HG03521 (cell line): ENCODE measurements around the gene PUM1.
"Not testable (repeated sequence)": the region's sequence is repeated elsewhere in the genome, so short reads cannot be mapped to it uniquely, and the experiment has no call there.

Source experiments
- ATAC-seq: cut with Tn5 transposase; IDR thresholded peaks from one replicate; pipeline ENCODE4 v1.9.1; 2021; ENCODE audit warnings: mild to moderate bottlenecking, moderate library complexity; ENCODE audit not compliant: unreplicated experiment

PUM1 gene

DNA sequence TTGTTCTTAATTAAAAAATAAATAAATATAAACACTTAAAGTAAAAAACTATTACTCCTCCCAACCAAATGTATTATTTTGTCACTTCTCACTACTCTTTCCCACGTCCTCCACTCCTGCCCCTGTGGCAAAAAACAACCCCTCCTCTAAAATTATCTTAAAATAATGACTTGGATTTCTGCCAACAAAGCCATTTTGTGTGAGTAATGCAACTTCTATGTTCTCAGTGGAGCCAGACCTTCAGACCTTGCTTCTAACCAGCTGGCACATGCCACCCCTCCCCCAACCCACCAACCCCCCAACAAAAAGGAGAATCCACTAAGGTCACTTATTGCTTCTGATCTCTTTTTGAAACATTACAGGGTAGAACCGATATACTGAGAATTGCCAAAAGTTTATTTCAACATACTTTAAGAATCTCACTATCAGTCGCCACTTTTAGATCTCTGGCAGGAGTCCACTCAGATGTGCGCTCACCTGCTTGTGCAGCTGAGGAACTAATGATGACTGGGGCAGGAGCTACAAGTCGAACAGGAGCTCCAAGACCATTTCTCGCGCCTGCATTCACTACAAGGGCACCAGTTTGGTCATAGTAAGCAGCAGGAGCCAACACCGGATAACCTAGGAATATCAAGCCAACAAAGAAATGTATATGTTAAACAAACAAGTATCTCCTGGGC lies 98.7 kb downstream of the PUM1 start:
- no peak for ATAC-seq

DNA sequence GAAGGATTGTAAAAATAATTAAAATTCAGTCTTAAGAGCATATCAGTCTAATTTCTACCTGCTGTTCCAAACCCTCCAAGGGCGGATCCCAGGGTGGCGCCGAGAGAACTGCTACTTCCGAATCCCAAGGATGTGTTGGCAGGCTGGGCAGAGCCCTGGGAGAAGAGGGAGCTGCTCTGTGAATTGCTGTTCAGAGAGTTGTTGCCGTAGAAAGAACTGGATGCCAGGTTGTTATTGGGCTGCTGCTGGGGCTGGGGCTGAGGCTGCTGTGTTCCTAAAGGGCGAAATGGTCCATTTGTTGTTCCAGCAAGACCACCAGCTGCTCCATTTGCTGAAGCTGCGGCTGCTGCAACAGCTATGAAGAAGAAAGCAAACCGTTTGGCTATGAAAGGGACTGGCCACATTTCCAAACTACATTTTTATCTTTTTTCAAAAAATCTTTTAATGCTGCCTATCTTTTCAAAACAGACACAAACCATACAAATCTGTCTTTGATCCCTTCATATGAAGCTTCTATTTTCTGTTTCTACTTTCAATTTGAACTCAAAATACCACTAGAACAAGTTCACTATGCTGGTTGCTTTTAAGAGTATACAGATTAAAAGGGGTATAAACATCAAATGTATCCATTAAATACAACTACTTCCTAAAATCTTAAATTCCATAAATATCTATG lies 99.5 kb downstream of the PUM1 start:
- ATAC-seq = no peak

DNA sequence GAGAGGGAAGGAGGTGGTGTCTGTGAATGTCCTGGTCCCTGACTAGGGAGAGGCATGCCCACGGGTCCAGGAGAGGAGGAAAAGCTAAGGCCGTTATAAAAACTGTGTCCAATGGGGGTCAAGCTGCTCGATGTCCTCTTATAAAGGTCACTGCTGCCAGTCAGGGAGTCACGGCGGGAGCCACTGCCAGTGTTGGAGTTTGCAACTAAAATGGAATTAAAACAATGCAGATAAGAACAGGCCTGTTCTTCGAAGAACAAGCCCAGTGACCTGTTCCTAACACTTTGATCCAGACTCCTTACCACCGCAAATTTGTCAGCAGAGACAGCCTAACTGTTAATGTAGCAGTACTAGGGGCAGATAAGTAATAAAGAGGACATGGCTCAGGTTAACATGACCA lies 100.8 kb downstream of the PUM1 start:
- no peak for ATAC-seq

DNA sequence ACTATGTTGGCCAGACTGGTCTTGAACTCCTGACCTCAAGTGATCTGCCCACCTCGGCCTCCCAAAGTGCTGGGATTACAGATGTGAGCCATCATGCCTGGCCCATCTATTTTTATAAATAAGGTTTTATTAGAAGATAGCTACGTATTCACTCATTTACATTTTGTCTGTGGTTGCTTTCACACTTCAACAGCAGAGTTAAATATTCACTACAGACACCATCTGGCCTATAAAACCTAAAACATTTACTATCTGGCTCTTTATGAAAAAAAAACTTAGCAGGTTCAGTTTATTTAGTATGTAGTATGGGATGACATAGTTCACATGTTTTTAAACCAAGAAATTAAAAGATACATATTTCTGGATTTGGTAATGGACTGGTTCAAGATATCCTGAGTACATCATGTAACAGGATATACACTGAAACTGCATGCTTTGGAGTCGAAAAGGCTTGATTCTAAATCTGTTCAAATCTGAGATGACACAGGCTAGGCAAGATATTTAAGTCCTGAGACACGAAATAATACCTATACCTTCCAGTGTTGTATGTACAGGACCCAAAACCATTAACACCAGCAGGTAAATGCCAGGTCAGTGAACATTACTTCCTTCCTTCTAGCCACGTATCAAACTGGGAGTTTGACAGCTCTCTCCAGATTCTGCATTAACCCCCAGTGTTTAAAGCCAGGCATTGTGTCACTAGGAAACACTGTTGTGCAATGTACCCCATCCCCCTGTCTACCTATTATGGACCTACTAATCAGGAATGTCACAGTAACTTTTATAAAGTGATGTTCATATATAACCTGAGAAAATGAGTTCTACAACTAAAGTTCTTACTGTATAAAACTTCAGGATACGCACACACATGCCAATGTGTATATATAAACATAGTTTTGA lies 102.7 kb downstream of the PUM1 start:
- ATAC-seq = no peak

- ATAC-seq = no peak
Measured at GRCh38 chr1:30957560-30958222, 107.8 kb downstream of the PUM1 start.

DNA sequence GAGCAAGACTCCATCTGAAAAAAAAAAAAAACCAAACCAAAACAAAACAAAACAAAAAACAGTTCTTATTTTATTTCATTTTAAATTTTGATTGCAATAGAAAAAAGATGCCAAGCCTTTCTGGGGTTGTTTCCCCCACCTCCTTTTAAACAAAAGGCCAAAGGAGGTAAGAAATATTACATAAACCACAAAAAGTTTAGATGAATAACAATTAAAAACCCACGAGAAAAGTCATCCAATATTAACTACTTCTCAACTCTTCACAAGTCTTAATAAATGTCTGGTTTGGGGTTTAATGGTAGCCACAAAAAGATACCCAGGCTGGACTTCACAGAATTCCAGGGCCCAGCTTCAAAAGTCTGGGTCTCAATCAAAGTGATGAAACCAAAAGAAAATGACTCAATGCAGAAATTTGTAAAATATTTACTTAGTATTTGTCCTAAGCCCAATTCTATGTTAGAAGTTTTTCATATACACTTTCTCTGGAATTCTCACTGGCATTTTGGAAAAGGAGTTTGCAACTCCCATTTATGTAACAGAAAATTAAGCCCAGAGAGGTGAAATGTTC lies 110.0 kb downstream of the PUM1 start:
- ATAC-seq = no peak

- no peak for ATAC-seq
Measured at GRCh38 chr1:30953685-30954084, 111.8 kb downstream of the PUM1 start.

GRCh38 chr1:30952098-30952497 lies 113.4 kb downstream of the PUM1 start:
- no peak for ATAC-seq

DNA sequence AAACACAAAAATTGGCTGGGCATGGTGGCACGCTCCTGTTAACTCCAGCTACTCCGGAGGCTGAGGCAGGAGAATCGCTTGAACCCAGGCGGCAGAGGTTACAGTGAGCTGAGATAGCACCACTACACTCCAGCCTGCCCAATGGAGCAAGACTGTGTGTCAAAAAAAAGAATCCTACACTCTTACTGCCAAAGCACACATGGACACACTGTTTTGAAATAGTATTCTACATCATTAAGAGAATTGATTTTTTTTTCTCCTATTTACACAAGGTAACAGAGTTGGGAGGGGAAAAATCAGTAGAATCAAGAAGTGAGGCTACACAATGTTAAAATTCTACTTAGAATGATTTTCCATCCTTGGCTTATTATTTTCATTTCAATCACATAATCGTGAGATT lies 114.8 kb downstream of the PUM1 start:
- no peak for ATAC-seq

GRCh38 chr1:30950053-30950452 lies 115.5 kb downstream of the PUM1 start:
- no peak for ATAC-seq

GRCh38 chr1:30949487-30949838 lies 116.1 kb downstream of the PUM1 start:
- not testable (repeated sequence) for ATAC-seq

DNA sequence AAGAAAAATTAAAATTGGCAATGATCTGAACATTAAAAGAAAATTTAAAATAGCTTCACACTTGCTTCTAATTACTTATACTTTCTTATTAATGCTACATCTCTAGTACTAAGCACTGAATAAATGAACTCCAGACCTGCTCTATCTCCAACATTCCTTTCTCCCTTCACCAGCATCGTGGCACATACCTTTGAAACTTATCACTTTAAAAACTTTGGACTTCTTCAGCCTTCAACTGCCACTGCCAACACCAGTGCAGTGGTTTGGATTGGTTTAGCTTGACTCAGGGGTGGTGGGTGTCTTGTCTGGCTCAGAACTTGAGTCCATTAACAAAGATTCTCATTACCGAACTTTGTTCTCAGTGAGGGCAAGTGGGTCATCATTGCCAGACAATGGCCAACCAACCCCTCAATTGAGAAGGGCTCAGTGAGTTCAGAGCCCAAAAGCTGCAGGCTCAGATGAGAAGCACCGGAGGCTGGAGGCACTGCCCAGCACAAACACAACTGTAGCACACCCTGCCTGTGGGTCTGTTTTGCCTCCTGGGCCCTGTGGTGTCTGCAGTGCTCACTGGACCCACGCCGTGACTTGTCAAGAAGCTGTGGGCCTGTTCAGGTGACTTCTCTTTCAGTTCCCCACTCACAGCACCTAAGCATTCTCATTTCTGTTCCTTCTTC lies 116.6 kb downstream of the PUM1 start:
- ATAC-seq = not testable (repeated sequence)

- ATAC-seq = no peak
Measured at GRCh38 chr1:30948278-30948677, 117.2 kb downstream of the PUM1 start.

DNA sequence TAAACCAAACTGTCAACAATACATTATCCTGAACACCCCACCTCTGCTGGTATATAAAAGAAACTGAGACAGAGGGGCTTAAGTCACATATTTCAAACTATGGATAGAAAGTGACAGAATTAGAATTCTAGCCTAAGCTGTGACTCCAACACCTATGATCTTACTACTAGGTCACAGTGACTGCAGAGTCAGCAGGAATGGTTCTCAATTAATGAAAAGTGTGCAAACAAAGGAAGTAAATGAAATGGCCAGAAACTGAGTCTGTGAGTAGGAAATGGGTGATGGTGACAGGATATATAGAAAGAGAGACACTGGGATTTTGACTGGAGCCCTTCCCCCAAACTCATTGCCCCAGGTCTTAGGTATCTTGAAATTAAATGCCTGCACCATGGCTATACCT lies 118.3 kb downstream of the PUM1 start:
- ATAC-seq = no peak

DNA sequence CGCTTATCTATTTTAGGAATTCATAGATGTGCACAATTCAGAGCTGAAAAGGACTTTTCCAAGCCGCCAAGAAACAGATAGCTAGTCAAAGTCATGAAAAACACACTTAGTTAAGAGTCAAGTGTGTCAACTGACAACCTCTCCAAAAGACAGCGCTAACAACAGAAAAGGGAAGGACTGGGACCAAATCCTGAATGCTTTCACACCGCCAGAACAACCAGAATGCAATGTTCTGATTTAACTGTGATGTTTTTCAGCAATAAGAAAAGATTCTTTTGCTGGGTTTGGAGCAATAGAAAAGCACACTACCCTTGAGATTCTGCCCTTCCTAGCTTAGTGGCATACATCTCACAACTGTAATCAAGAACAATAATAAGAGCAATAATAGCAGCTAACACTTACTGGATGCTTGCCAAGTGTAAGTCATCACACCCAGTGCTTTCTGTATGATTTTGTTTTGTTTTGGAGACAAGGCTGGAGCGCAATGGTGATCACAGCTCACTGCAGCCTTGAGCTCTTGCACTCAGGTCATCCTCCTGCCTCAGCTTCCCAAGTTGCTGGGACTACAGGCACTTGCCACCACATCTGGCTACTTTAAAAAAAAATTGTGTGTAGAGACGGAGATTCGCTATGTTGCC lies 123.1 kb downstream of the PUM1 start:
- no peak for ATAC-seq

DNA sequence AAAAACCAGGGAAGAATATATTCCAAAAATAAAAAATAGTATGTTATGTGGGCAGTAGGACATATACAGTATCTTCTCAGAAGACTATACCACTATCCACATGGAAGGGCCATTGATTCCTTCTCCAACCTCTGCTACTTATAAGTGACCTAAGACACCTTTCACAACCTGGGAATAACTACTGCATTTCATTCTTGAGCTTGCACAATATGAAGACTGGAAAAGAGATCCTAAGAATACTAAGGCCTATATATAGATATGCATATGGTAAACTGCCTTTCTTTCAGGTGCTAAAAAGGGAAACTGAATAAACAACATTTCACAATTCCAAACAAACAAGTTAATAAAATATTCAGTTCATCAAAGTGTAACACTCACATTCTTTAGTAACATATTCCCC lies 125.0 kb downstream of the PUM1 start:
- no peak for ATAC-seq

GRCh38 chr1:30936541-30937171 lies 128.9 kb downstream of the PUM1 start:
- ATAC-seq = no peak

- ATAC-seq = not testable (repeated sequence)
Measured at GRCh38 chr1:30935758-30936157, 129.8 kb downstream of the PUM1 start.

GRCh38 chr1:30934613-30935012 lies 130.9 kb downstream of the PUM1 start:
- no peak for ATAC-seq
